ENCODE results near the gene CAGE1. TPM values are rescaled to one million over a fixed set of nuclear protein-coding genes. Genes with fewer than 3 reads are reported as not detected.

Gene CAGE1
- total RNA-seq, 2 donors from 2014 or later: 0.15 to 0.22 TPM

DNA sequence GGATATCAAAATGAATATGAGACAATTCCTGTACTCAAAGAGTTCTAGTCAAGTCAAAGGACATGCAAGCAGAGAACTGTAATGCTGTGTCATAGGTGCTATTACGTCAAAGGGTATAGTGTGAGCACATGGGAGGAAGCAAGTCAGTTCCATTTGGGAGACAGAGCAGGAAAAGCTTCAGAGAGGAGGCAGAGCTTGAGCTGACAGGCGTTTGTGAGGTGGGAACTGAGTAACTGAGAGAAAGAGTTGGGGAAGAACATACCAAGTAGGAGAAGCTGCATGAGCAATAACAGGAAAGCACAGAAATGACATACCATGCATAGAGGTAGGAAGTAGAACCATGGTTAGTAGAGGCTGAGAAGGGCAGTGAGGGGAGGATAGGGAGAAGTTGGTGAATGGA is 61.3 kb downstream of the CAGE1 start:
- no peak for DNase-seq
- TF ChIP-seq, protein P1, sequence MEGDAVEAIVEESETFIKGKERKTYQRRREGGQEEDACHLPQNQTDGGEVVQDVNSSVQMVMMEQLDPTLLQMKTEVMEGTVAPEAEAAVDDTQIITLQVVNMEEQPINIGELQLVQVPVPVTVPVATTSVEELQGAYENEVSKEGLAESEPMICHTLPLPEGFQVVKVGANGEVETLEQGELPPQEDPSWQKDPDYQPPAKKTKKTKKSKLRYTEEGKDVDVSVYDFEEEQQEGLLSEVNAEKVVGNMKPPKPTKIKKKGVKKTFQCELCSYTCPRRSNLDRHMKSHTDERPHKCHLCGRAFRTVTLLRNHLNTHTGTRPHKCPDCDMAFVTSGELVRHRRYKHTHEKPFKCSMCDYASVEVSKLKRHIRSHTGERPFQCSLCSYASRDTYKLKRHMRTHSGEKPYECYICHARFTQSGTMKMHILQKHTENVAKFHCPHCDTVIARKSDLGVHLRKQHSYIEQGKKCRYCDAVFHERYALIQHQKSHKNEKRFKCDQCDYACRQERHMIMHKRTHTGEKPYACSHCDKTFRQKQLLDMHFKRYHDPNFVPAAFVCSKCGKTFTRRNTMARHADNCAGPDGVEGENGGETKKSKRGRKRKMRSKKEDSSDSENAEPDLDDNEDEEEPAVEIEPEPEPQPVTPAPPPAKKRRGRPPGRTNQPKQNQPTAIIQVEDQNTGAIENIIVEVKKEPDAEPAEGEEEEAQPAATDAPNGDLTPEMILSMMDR (conservative IDR thresholded peaks at IDR 0.05): no peak
- Mint-ChIP-seq H3K4me1 (peaks cover 18% of the 10 kb centered on the region), H3K36me3 (ENCODE audit: low read depth) (no peaks in the 10 kb centered on the region), H3K9me3 (no peaks in the 10 kb centered on the region), H3K27ac (no peak overlapping the region), H3K27me3 (ENCODE audit: insufficient read depth) (peaks cover 2% of the 10 kb centered on the region), H3K4me3 (no peak overlapping the region)
- H3K9me3 ChIP-seq (ENCODE audit: control insufficient read depth, low read length): no peaks in the 10 kb centered on the region
- 85 to 90% methylated on average over 2 of the region's 2 CpGs for WGBS, 2 experiments (ENCODE audit: insufficient coverage in 1 of 2, insufficient read length in 1 of 2)
- H3K27ac ChIP-seq (ENCODE audit: low read depth, low read length): no peak overlapping the region
- peaks cover 7% of the 10 kb centered on the region for H3K4me1 ChIP-seq (ENCODE audit: control insufficient read depth, insufficient read depth, low read length)
- no peaks in the 10 kb centered on the region for H3K27me3 ChIP-seq (ENCODE audit: control insufficient read depth, insufficient read depth, low read length, poor library complexity, severe bottlenecking)
- no peaks in the 10 kb centered on the region for H3K36me3 ChIP-seq (ENCODE audit: control insufficient read depth, insufficient read depth, low read length)
- H3K4me3 ChIP-seq (ENCODE audit: low read length): no peak overlapping the region
- no peak overlapping the region for H3K9ac ChIP-seq (ENCODE audit: extremely low read depth, low read length, poor library complexity, severe bottlenecking)

DNA sequence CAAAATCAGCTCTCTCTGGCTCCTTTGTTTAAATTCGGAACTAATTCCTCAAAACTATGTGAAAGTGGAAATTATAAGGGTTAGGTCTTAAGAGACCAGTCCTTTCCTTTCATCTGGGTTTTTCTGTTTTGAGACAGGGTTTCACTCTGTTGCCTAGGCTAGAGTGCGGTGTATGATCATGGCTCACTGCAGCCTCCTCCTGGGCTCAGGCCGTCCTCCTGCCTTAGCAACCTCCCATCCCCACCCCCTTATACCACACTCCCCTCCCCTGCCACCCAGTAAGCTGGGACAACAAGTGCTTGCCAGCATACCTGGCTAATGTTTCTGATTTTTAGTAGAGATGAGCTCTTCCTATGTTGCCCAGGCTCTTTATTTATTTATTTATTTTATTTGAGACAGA is 63.8 kb downstream of the CAGE1 start:
- H3K27me3 Mint-ChIP-seq (ENCODE audit: insufficient read depth): peaks cover 2% of the 10 kb centered on the region
- H3K4me3 ChIP-seq (ENCODE audit: low read length): no peak overlapping the region
- no peak overlapping the region for H3K27ac Mint-ChIP-seq
- TF ChIP-seq, protein P1 (conservative IDR thresholded peaks at IDR 0.05): no peak
- H3K36me3 Mint-ChIP-seq (ENCODE audit: low read depth): no peaks in the 10 kb centered on the region
- H3K27me3 ChIP-seq (ENCODE audit: control insufficient read depth, insufficient read depth, low read length, poor library complexity, severe bottlenecking): no peaks in the 10 kb centered on the region
- no peak overlapping the region for H3K27ac ChIP-seq (ENCODE audit: low read depth, low read length)
- H3K9me3 ChIP-seq (ENCODE audit: control insufficient read depth, low read length): no peaks in the 10 kb centered on the region
- no peaks in the 10 kb centered on the region for H3K4me1 ChIP-seq (ENCODE audit: control insufficient read depth, insufficient read depth, low read length)
- no peak for DNase-seq
- no peaks in the 10 kb centered on the region for H3K9me3 Mint-ChIP-seq
- WGBS, 2 experiments (ENCODE audit: insufficient coverage in 1 of 2, insufficient read length in 1 of 2): 96% methylated on average over 3 of the region's 3 CpGs; no CpG with 5 or more reads in 1 of the 2 experiments
- H3K36me3 ChIP-seq (ENCODE audit: control insufficient read depth, insufficient read depth, low read length): no peaks in the 10 kb centered on the region
- H3K9ac ChIP-seq (ENCODE audit: extremely low read depth, low read length, poor library complexity, severe bottlenecking): no peak overlapping the region
- H3K4me1 Mint-ChIP-seq: no peaks in the 10 kb centered on the region
- no peak overlapping the region for H3K4me3 Mint-ChIP-seq

DNA sequence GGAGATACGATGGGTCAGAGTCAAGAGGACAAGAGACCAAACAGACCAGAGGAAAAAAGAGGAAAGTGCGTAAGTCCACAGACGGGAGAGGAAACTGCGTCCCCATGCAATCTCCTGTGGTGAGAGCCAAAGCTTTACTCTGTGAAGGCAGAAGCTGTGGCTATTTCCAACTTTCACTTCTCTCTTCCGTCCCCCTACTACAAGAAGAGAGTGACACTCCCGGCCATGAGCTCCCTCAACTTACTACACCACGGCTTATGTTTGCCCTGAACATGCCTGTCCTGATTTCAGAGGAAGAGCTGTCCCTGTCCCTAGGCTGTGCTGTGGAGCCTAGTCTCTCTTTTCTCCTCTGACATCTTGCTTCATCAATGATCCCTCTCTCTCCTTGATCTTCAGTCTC is 65.0 kb downstream of the CAGE1 start:
- Histone ChIP-seq H3K27me3 (ENCODE audit: control insufficient read depth, insufficient read depth, low read length, poor library complexity, severe bottlenecking) (no peaks in the 10 kb centered on the region), H3K9me3 (ENCODE audit: control insufficient read depth, low read length) (no peaks in the 10 kb centered on the region), H3K4me3 (ENCODE audit: low read length) (no peak overlapping the region), H3K9ac (ENCODE audit: extremely low read depth, low read length, poor library complexity, severe bottlenecking) (no peak overlapping the region), H3K27ac (ENCODE audit: low read depth, low read length) (no peak overlapping the region), H3K4me1 (ENCODE audit: control insufficient read depth, insufficient read depth, low read length) (no peaks in the 10 kb centered on the region), H3K36me3 (ENCODE audit: control insufficient read depth, insufficient read depth, low read length) (no peaks in the 10 kb centered on the region)
- Mint-ChIP-seq H3K4me1 (no peaks in the 10 kb centered on the region), H3K36me3 (ENCODE audit: low read depth) (no peaks in the 10 kb centered on the region), H3K27me3 (ENCODE audit: insufficient read depth) (peaks cover 2% of the 10 kb centered on the region), H3K9me3 (no peaks in the 10 kb centered on the region), H3K4me3 (no peak overlapping the region), H3K27ac (no peak overlapping the region)
- 93 to 95% methylated on average over 7 of the region's 7 CpGs for WGBS, 2 experiments (ENCODE audit: insufficient coverage in 1 of 2, insufficient read length in 1 of 2)
- TF ChIP-seq, protein P1 (conservative IDR thresholded peaks at IDR 0.05): no peak
- DNase-seq: no peak
